ENCODE results near the gene TEF.

GRCh38 chr22:41334215-41334614 is 47.5 kb upstream of the TEF start:
- TF ChIP-seq CTCF (conservative IDR thresholded peaks at IDR 0.05; ENCODE audit: low read depth, low read length) (no peak), EZH2 (IDR thresholded peaks at IDR 0.05; ENCODE audit: borderline replicate concordance, low read depth, low read length, poor library complexity, severe bottlenecking) (no peak)
